ENCODE data around the gene ATF1. TPM values are rescaled to one million over a fixed set of nuclear protein-coding genes. Genes with fewer than 3 reads are reported as not detected.
A peak's percentile ranks its signal among the peaks of the same experiment; 100 is the strongest.

ATF1 gene
- total RNA-seq, 1 donor from 2014 or later = 34.6 TPM

GRCh38 chr12:50751948-50752721, 11.8 kb upstream of the ATF1 start:
- DNase-seq (ENCODE audit: low spot score) = no peak

- DNase-seq (ENCODE audit: low spot score) = no peak
Measured at GRCh38 chr12:50753232-50753769, 10.6 kb upstream of the ATF1 start.

- DNase-seq (ENCODE audit: low spot score) = peak; percentile 19
Measured at GRCh38 chr12:50764286-50765094, 589 bp downstream of the ATF1 start.

GRCh38 chr12:50765095-50765911, 1.4 kb downstream of the ATF1 start:
- DNase-seq (ENCODE audit: low spot score) = peak; percentile 43

GRCh38 chr12:50768391-50768790, 4.5 kb downstream of the ATF1 start:
- no peak for DNase-seq (ENCODE audit: low spot score)

- peak; percentile 37 for DNase-seq (ENCODE audit: low spot score)
Measured at GRCh38 chr12:50768813-50769212, 4.9 kb downstream of the ATF1 start.

GRCh38 chr12:50771409-50771808, 7.5 kb downstream of the ATF1 start:
- no peak for DNase-seq (ENCODE audit: low spot score)

- DNase-seq (ENCODE audit: low spot score) = no peak
Measured at GRCh38 chr12:50772470-50772869, 8.6 kb downstream of the ATF1 start.

- no peak for DNase-seq (ENCODE audit: low spot score)
Measured at GRCh38 chr12:50772877-50773276, 9.0 kb downstream of the ATF1 start.

GRCh38 chr12:50775251-50775650, 11.3 kb downstream of the ATF1 start:
- DNase-seq (ENCODE audit: low spot score) = no peak

- DNase-seq (ENCODE audit: low spot score) = no peak
Measured at GRCh38 chr12:50776749-50777728, 13.1 kb downstream of the ATF1 start.

- DNase-seq (ENCODE audit: low spot score) = no peak
Measured at GRCh38 chr12:50778663-50779590, 15.0 kb downstream of the ATF1 start.

- no peak for DNase-seq (ENCODE audit: low spot score)
Measured at GRCh38 chr12:50780013-50780412, 16.1 kb downstream of the ATF1 start.

- DNase-seq (ENCODE audit: low spot score) = no peak
Measured at GRCh38 chr12:50784501-50784900, 20.6 kb downstream of the ATF1 start.

GRCh38 chr12:50785406-50786001, 21.6 kb downstream of the ATF1 start:
- DNase-seq (ENCODE audit: low spot score) = no peak

GRCh38 chr12:50786498-50787231, 22.8 kb downstream of the ATF1 start:
- no peak for DNase-seq (ENCODE audit: low spot score)

GRCh38 chr12:50787618-50788017, 23.7 kb downstream of the ATF1 start:
- no peak for DNase-seq (ENCODE audit: low spot score)

GRCh38 chr12:50788561-50788960, 24.7 kb downstream of the ATF1 start:
- DNase-seq (ENCODE audit: low spot score) = no peak
